ENCODE data around the gene HACD3.

The HACD3 gene, protein sequence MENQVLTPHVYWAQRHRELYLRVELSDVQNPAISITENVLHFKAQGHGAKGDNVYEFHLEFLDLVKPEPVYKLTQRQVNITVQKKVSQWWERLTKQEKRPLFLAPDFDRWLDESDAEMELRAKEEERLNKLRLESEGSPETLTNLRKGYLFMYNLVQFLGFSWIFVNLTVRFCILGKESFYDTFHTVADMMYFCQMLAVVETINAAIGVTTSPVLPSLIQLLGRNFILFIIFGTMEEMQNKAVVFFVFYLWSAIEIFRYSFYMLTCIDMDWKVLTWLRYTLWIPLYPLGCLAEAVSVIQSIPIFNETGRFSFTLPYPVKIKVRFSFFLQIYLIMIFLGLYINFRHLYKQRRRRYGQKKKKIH

DNA sequence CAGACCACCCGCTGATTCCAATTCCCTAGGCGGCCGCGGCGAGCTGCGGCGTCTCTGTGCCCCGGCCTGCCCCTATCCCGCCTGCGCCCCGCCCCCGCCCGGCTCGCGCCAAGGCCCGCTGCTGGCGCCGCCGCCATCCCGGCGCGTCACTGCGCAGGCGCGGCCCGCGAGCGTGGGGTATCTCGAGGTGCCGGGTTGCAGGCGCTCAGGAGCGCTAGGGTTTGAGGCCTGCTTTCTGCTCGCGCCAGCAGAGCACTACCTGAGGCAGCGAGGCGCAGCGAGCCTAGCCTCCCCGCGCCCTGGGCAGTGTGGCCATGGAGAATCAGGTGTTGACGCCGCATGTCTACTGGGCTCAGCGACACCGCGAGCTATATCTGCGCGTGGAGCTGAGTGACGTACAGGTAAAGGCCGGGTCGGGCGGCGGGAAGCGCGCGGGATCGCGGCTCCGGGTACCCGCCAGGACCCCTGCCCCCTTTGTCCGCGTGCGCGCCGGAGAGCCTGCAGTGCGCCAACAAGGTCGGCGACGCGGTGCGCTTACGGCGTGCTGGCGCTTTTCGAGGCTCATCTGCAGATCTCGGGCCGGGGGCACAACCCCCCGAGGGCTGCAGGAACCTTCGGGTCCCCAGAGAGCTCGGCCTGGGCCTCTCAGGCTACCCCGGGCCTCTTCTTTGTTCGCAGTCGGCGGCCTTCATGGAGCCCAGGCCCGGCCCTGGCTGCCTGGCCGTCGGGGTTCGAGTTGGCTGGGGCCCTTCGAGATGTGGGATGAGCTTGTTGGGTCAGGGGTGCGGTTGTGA lies at the start of gene HACD3:
Gene HACD3 (plus strand): TSS at position 146 of the 794 bp plus-strand sequence. CDS start 169 bp downstream, at position 315.
- no peaks in the 10 kb centered on the region for H3K9me3 Mint-ChIP-seq
- peak within 1 kb of the TSS; percentile 73 for H3K27ac Mint-ChIP-seq
- no peaks in the 10 kb centered on the region for H3K36me3 Mint-ChIP-seq
- peak within 1 kb of the TSS; percentile 86 for H3K4me3 Mint-ChIP-seq
- peaks cover 47% of the 10 kb centered on the region for H3K4me1 Mint-ChIP-seq
- no peaks in the 10 kb centered on the region for H3K27me3 Mint-ChIP-seq
- ATAC-seq, result peak; percentile 97

DNA sequence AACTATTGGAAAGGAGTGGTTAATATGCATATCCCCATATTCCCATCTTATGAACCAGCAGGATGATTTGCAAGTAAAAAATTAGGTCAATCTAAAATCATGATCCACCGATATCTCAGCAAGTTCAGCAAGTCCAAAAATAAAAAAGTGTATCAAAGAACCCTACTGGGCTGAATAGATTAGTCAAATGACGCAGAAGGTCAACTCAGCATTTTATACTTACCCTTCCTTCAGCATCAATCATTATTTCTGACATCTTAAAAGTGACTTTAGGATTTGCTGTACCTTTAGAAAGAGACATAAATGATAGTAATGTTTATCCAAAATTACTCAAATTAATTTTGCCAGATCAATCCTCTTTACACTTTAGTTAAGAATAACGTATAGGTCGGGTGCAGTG lies 45.4 kb upstream of the HACD3 start:
- H3K36me3 Mint-ChIP-seq, result peaks cover 44% of the 10 kb centered on the region
- H3K27me3 Mint-ChIP-seq, result no peaks in the 10 kb centered on the region
- H3K27ac Mint-ChIP-seq, result no peak overlapping the region
- H3K4me3 Mint-ChIP-seq, result no peak overlapping the region
- H3K4me1 Mint-ChIP-seq, result no peaks in the 10 kb centered on the region
- H3K9me3 Mint-ChIP-seq, result no peaks in the 10 kb centered on the region
- ATAC-seq, result no peak

DNA sequence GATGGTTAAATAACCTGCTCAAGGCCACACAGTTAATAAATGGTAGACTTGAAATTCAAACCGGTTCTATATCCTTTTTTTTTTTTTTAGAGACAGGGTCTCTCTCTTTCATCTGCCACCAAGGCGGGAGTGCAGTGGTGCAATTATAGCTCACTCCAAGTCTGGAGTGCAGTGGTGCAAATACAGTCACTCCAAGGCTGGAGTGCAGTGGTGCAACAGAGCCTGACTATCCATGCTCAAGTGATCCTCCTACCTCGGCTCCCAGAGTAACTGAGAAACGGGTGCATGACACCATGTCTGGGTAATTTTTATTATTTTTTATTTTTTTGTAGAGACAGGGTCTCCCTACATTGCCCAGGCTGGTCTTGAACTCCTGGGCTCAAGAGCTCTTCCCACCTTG lies 36.2 kb upstream of the HACD3 start:
- no peaks in the 10 kb centered on the region for H3K4me1 Mint-ChIP-seq
- H3K27me3 Mint-ChIP-seq, result no peaks in the 10 kb centered on the region
- no peak overlapping the region for H3K4me3 Mint-ChIP-seq
- no peak overlapping the region for H3K27ac Mint-ChIP-seq
- no peaks in the 10 kb centered on the region for H3K9me3 Mint-ChIP-seq
- H3K36me3 Mint-ChIP-seq, result peaks cover 42% of the 10 kb centered on the region
- no peak for ATAC-seq

DNA sequence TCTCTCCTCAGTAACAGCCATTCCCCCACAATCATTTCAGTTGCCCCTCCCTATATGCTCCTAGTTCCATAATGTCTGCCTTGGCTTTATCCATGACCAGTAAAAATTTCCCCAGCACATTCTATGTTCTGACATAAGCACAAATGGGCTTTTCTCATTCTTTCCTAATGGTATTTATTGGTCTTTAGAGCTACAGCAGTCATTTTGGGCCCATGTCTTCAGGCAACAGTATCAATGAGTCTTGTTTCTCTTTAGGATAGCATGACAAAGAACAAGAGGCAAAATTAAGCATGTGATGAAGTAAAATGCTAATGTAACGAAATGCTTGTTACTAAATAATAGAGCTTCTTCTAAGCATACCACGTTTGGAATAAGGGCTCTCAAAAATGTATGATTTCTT lies 20.9 kb upstream of the HACD3 start:
- Mint-ChIP-seq H3K27me3 (no peaks in the 10 kb centered on the region), H3K27ac (no peak overlapping the region), H3K4me3 (no peak overlapping the region), H3K9me3 (no peaks in the 10 kb centered on the region), H3K36me3 (peaks cover 27% of the 10 kb centered on the region), H3K4me1 (peaks cover 24% of the 10 kb centered on the region)
- ATAC-seq, result no peak

DNA sequence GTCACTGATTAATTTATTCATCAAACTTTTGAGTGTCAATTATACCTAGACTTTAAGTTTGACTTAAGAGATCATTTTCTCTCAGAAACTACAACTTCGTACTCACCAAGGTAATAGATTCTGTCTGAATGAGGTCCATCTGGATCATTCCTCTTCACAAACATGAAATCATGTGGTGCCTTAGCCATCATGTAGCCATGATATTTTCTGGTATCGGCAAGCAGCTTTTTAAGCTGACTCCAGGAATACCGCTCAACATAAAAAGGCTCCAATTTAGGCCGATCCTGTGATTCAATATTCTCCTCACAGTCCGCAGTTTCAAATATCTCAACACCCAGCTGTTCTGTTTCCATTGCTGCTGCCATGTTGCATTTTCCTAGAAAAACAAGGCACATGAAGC lies 18.1 kb upstream of the HACD3 start:
- no peak overlapping the region for H3K4me3 Mint-ChIP-seq
- H3K4me1 Mint-ChIP-seq, result peaks cover 37% of the 10 kb centered on the region
- H3K27ac Mint-ChIP-seq, result no peak overlapping the region
- ATAC-seq, result no peak
- no peaks in the 10 kb centered on the region for H3K9me3 Mint-ChIP-seq
- H3K27me3 Mint-ChIP-seq, result no peaks in the 10 kb centered on the region
- H3K36me3 Mint-ChIP-seq, result peaks cover 18% of the 10 kb centered on the region

DNA sequence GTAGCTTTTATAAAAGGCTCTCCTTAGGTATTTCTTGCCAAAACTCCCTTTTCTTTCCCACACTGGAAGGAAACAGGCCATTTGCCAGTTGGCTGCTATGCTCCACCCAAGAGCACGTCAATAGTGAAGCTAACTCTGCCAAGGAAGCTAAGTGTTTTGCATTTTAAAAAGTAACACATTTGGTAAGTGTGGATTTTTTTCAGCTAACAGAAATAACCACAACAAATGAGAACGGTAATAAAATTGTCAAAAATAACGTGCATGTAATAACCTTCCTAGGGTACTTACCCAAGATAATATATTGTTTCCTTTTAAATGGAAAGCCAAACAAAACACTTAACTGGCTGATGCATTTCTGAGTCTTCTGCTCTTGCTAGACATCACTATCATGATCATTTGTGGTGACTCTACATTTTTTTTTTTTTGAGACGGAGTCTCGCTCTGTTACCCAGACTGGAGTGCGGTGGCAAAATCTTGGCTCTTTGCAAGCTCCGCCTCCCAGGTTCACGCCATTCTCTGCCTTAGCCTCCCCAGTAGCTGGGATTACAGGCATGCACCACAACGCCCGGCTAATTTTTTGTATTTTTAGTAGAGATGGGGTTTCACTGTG lies 17.4 kb upstream of the HACD3 start:
- Mint-ChIP-seq H3K36me3 (peaks cover 18% of the 10 kb centered on the region), H3K4me3 (no peak overlapping the region), H3K9me3 (no peaks in the 10 kb centered on the region), H3K27me3 (no peaks in the 10 kb centered on the region), H3K4me1 (peaks cover 37% of the 10 kb centered on the region), H3K27ac (no peak overlapping the region)
- ATAC-seq, result no peak

DNA sequence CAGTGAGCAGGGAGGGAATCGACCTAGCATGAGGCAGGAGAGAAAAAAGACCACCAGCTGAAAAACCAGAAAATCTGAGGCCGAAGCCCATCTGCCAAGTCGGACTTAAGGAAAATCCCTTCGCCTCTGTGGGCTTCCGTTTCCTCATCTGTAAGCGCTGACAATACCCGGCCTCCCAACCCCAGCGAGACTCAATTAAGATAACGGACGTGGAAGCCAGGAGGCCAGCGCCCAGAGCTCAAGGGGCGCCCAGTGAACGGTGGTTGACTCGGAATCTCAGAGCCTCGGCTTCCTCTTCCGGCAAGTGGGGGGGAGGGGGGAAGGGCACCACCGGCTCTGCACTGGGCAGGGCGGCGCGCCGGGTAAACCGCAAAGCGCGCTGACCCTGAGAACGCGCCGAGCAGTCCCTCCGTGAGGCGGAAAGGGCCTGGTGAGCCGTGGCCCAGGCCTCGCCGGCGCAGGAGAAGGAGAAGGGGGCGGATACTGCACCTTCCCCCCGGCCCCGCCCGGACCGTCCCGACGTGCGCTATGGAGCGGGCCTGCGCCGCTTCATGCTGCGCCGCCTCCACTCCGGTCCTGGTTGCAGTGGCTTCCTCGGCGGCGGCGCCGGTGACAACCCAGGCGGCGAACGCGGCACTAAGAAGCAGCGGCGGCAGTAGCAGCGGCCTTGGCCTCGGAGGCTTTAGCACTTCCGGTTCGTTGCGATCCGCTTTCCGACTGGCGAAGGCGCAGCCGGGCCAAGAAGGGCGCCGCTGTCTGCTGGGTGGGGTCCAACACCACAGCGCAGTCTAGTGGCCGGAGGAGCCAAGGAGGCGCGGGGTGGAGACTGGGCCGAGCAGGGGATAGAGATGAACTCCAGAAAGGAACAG lies 13.0 kb upstream of the HACD3 start, which contains the start of gene DPP8:
Gene DPP8 (minus strand): TSS at position 693 of the 869 bp plus-strand sequence. CDS start 5,136 bp downstream, outside the sequence.
- Mint-ChIP-seq H3K27ac (peak within 1 kb of the TSS; percentile 80), H3K36me3 (no peaks in the 10 kb centered on the region), H3K4me1 (peaks cover 25% of the 10 kb centered on the region), H3K4me3 (peak within 1 kb of the TSS; percentile 87), H3K9me3 (no peaks in the 10 kb centered on the region), H3K27me3 (no peaks in the 10 kb centered on the region)
- peak; percentile 99 for ATAC-seq

DNA sequence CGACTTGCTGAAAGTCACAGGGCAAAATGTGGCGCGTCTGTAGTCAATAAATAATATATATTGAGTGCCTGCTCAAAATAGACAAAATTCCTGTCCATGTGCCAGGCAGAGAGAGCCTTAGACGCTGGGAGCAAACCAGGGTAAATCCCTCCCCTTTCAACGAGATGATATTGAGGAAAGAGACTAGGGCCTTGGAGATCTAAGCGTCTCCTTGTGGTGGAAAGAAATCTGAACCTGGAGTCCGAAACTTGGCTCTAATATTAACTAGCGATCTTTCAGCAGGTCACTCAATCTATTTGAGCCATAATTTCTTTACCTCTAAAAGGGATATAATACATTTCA lies 12.4 kb upstream of the HACD3 start:
- Mint-ChIP-seq H3K4me1 (peaks cover 23% of the 10 kb centered on the region), H3K36me3 (no peaks in the 10 kb centered on the region), H3K9me3 (no peaks in the 10 kb centered on the region), H3K4me3 (peak overlapping the region; percentile 87), H3K27me3 (no peaks in the 10 kb centered on the region), H3K27ac (peak overlapping the region; percentile 80)
- no peak for ATAC-seq

DNA sequence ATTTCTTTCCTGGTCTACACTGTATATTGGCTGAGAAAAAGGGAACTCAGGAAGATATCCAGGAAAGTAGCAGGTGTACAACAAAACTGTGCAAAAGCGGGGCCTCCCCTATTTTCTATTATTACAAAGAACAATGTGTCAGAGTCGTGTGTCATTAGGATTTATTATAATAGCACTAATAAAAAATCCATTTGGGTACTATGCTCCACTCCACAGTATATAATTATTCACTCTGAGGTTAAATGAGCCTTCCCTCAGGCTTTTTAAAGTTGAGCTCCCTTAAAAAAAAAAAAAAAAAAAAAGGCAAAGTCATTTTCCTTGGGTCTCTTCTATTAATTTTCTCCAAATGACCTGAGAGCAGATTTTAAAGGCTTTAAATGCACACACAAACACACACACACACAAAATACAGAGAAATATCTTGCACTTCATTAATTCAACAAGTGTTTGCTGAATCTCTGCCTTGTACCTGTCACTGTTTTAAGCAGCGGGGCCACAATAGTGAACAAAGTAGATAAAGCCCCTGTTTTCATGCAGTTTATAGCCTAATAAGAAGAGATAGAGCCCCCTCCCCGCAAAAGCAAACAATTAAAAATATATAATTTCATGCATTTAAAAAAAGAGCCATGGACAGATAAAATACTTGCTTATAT lies 11.5 kb upstream of the HACD3 start:
- H3K36me3 Mint-ChIP-seq, result no peaks in the 10 kb centered on the region

DNA sequence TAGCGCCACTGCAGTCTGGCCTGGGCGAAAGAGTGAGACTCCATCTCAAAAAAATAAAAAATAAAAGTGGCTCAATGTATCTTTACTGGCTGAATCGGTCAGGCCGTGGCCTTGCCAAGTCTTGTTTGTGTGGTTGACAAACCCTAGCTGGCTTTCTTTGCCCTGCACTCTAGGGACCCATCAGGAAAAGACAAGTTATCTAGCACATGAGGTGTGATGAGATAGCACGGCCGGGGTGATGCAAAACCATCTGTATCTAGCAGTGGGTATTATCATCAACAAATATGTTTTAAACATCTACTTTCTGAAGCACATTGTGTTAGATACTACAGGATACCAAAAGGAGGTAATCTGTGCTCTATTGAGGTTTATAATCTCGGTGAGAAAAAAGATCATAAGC lies 8.9 kb upstream of the HACD3 start:
- no peaks in the 10 kb centered on the region for H3K9me3 Mint-ChIP-seq
- no peak for ATAC-seq
- no peak overlapping the region for H3K4me3 Mint-ChIP-seq
- H3K36me3 Mint-ChIP-seq, result no peaks in the 10 kb centered on the region
- no peak overlapping the region for H3K27ac Mint-ChIP-seq
- H3K27me3 Mint-ChIP-seq, result no peaks in the 10 kb centered on the region
- peaks cover 4% of the 10 kb centered on the region for H3K4me1 Mint-ChIP-seq

More for the DNA sequence above, 11.5 kb upstream of the HACD3 start:
- no peak overlapping the region for H3K4me3 Mint-ChIP-seq
- no peaks in the 10 kb centered on the region for H3K27me3 Mint-ChIP-seq
- no peak overlapping the region for H3K27ac Mint-ChIP-seq
- H3K4me1 Mint-ChIP-seq, result peaks cover 14% of the 10 kb centered on the region
- no peak for ATAC-seq
- H3K9me3 Mint-ChIP-seq, result no peaks in the 10 kb centered on the region

DNA sequence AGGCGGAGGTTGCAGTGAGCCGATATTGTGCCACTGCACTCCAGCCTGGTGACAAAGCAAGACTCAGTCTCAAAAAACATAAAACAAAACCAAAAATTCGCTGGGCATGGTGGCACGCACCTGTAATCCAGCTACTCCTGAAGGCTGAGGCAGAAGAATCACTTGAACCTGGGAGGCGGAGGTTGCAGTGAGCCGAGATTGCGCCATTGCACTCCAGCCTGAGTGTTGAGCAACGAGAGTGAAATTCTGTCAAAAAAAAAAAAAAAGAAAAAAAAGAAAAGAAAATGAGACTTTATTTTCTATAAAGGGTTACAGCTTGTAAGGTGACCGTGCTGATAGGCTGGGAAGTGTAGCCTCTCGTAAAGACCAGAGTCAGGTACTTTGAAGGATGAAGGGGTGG lies 6.0 kb upstream of the HACD3 start:
- Mint-ChIP-seq H3K4me1 (peaks cover 6% of the 10 kb centered on the region), H3K27ac (no peak overlapping the region), H3K27me3 (no peaks in the 10 kb centered on the region), H3K36me3 (no peaks in the 10 kb centered on the region), H3K9me3 (no peaks in the 10 kb centered on the region), H3K4me3 (no peak overlapping the region)
- no peak for ATAC-seq

DNA sequence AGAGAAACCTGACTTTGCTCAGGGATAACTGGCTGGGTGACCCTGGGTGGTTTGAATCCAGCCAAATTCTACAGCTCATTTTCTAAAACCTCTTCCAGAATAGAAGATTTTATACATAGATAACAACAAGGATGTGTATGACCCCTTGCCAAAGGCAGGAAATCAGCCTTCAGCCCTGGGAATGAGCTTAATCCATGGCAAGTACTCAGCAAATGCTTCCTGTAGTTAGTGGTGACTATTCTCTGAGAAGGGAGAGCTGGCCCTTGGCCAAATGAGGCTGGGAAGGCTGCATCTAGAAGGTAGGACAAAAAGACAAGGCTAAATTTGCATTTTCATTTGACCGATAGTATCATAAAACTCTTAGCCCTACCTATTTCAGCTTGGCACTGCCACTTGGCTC lies 4.6 kb upstream of the HACD3 start:
- no peak for ATAC-seq
- peaks cover 13% of the 10 kb centered on the region for H3K4me1 Mint-ChIP-seq
- no peaks in the 10 kb centered on the region for H3K9me3 Mint-ChIP-seq
- H3K36me3 Mint-ChIP-seq, result no peaks in the 10 kb centered on the region
- no peak overlapping the region for H3K4me3 Mint-ChIP-seq
- H3K27me3 Mint-ChIP-seq, result no peaks in the 10 kb centered on the region
- no peak overlapping the region for H3K27ac Mint-ChIP-seq

DNA sequence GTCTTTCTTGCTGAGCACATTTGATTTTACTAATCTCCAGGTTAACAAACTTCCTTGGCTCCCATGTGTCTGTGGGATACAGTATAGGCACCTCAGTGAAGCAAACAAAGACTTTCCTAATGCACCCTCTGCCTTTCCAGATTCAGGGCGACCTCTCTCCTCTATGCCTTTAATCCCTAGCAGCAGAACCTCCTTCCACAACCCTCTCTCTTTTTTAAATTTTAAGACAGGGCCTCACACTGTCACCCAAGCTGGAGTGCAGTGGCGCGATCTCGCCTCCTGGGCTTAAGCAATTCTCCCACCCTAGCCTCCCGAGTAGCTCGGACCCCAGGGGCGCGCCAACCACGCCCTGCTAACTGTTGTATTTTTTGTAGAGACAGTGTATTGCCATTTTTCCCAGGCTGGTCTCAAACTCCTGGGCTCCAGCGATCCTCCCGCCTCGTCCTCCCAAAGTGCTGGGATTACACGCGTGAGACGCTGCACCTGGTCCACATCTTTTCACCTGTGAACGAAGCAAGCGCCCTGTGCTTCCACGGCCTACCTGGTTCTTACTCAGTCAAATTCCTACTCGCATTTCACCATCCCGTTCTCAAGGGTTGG lies 1.7 kb upstream of the HACD3 start:
- ATAC-seq, result no peak
- Mint-ChIP-seq H3K9me3 (no peaks in the 10 kb centered on the region), H3K4me1 (peaks cover 32% of the 10 kb centered on the region), H3K4me3 (no peak overlapping the region), H3K27ac (no peak overlapping the region), H3K27me3 (no peaks in the 10 kb centered on the region), H3K36me3 (no peaks in the 10 kb centered on the region)

DNA sequence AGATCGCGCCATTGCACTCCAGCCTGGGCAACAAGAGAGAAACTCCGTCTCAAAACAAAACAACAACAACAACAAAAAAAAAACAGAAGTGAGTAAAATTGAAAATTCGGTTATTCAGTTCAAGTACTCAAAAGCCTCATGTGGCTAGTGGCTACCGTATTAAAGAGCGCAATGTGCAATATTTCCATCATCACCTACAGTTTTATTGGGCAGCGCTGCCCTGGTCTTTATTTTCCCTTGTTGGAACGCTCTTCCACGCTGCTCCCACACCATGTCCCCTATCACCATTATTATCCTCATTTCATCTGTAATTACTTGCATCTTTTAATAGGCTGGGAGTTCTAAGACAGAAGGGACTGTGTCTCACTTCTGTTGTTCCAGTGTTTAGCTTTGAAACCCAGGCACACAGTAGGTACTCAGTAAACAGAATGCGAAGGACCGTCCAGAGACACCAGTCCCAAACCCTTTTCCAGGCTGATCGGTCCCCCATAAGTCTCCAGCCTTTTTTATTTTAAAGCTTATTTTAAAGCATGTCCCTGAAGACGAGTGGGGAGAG lies 423 bp upstream of the HACD3 start:
- Mint-ChIP-seq H3K4me3 (peak overlapping the region; percentile 86), H3K27me3 (no peaks in the 10 kb centered on the region), H3K27ac (peak overlapping the region; percentile 73), H3K9me3 (no peaks in the 10 kb centered on the region), H3K4me1 (peaks cover 43% of the 10 kb centered on the region), H3K36me3 (no peaks in the 10 kb centered on the region)
- ATAC-seq, result no peak
